ENCODE measurements around the gene CEP120. TPM values are rescaled to one million over a fixed set of nuclear protein-coding genes. Genes with fewer than 3 reads are reported as not detected.
"Not testable (repeated sequence)": the region's sequence is repeated elsewhere in the genome, so short reads cannot be mapped to it uniquely, and the experiment has no call there.

CEP120 gene
- total RNA-seq, 1 donor from 2014 or later = 41.2 TPM

DNA sequence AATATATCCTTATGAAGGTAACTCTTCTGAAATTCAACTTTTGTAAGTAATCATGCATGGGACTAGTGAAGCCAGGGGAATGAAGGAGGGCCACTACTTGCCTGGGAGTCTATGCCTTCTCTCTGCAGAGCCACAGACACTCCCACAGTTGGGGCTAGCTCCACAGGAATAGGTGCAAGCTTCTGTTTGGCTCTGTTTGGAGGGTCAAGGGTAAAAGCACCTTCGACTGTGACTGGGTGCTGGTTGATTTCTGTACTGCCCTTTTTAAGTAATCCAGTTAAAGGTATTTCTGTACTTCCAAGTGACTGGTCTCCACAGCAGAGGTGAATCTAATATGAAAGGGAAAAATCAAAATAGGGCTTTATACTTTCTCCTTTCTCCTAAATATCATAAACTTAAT is 32.2 kb downstream of the CEP120 start:
- intact Hi-C loops (cut with micrococcal nuclease) = no loop called here

DNA sequence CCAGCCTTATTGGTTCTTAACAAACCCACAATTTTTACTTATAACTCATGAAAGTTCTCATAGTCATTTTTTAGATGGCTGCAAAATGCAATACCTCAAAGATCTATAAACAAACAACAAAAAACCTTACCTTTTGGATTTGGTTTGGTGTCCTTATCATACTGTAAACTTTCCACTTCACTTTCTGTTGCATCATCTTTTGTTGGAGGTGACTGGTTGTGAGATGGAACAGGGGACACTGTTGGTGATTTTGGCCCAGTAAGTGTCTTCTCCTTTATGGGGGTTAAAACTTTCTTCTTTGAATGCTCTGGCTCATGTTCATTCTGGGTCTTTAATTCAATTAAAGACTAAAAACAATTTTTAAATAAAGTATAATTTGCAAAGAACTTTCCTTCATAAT is 33.4 kb downstream of the CEP120 start:
- intact Hi-C loops (cut with micrococcal nuclease) = no loop called here

DNA sequence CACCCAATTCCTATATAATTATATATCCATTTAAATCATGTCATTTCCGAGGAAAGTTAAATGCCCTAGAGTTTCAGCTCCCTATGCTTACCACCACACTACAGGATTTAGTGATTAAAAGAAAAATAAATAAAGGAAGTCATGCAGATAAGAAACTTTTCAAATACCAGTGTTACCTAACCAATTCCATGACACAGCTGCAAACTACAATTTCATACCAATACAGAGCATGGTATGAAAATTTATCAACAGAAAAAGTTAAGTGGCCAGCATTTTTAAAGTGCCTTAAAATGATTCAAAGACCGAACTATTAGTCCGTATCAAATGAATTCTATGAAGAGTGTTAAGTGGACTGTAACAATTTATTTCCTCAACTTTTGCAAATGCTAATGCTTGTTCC is 35.9 kb downstream of the CEP120 start:
- intact Hi-C loops (cut with micrococcal nuclease) = no loop called here

DNA sequence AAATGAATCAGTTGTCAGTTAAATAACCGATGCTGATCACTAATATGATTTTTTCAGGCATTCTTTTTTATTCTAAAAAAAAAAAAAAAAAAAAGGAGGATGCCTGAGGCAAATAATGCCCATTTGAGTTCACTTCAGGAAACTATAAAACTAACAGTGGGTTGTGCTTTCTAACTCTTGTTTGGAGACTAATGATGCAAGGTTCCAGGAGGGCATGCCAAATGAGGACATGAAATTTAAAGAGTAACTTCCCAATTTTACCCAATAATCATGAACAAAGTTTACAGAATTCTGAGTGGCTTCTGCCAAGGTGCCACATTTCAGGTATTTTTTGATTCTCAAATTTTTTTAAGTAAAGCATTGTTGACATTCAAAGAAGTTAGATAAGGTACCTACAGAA is 41.0 kb downstream of the CEP120 start:
- intact Hi-C loops (cut with micrococcal nuclease) = no loop called here

DNA sequence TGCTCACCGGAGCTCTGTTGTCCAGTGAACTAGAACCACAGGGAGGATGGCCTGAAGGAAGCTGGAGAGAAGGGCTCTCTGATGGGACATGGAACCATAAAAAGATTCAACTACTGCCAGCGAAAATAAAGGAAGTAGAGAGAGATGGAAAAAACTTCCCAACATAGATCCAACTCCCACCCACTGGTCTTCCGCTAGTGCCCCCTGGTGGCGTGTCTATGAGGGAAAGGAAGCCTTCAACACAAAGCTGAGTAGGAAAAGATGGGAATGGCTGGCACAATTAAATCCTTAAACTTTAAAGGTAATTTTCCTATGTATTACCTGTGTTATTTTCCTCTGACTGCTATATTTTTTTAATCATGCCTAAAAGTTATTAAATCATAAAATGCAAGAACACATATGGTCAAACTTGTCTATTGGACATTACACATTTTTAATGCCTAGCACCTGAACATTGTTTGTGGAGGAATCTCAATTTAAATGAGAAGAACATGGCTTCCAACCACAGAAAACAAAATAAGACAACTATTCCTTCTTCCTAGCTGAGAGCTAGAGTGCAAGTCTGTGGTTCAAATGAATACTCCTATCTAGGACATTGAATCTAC is 51.5 kb downstream of the CEP120 start:
- intact Hi-C loops (cut with micrococcal nuclease) = loop anchor here (10.0 kb wide), 1 partner anchor 917 kb away; no protein-coding TSS in a partner anchor

DNA sequence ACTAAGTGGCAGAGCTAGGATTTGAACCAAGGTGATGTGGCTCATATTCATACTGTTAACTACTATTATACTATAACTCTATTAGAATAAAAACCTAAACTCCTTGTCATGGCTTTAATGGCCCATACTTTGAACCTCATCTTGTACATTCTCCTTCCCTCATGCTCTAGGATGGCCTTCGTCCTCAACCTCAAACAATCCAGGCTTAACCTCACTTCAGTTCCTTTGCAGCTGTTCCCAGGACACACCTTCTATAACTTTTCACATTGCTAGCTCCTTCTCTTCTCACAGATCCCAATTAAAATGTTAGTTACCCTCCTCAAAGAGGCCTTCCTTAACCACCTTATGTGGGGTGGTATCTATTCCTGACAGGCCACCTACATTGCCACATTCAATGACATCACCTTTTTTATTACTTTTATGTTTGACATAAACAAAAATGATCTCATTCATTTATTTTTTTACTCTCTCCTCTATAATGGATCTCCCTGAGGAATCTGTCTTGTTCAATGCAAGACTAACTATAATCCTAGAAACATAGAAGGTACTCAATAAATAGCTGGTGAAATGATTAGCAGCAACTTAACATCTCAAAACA is 53.7 kb downstream of the CEP120 start:
- intact Hi-C loops (cut with micrococcal nuclease) = loop anchor here (5.0 to 10.0 kb wide), 2 partner anchors 178 to 1175 kb away; no protein-coding TSS in a partner anchor

DNA sequence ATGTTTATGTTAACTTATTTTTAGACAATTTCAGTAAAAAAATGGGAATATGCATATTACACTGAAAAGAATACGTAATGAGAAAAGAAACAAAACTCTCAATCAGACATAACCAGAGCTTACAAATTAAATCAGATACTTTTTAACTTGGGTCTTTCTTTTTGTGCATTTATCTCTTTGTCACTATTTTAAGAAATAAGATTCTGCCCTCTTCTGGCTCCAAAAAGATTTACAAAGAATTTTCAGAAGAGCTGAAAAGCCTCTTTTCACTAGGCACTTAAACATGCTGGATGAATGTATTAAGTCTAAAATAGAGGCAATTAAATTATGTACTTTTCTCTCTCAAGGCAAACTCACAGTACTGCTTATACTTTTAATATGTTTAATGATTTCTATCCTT is 55.5 kb downstream of the CEP120 start:
- intact Hi-C loops (cut with micrococcal nuclease) = loop anchor here (1.0 to 10.0 kb wide), 3 partner anchors 180 to 1173 kb away; no protein-coding TSS in a partner anchor

DNA sequence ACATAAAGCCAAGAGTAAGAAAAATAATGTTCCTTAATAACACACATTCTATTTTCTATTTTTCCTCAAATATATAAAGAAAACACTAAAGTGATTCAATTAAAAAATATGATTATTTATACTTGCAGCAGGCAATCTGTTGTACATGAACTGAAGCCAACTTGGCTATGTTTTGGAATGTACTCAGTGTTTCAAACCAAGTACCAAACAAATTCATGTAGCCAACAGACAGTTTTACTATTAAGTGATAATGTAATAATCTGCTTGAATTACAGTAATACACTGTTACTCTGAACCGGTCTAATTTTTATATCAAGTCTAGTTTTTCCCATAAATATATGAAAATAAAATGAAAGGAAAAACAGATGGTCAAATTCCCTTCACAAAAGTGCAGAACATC is 58.0 kb downstream of the CEP120 start:
- intact Hi-C loops (cut with micrococcal nuclease) = loop anchor here (5.0 to 10.0 kb wide), 2 partner anchors 182 to 1170 kb away; no protein-coding TSS in a partner anchor

DNA sequence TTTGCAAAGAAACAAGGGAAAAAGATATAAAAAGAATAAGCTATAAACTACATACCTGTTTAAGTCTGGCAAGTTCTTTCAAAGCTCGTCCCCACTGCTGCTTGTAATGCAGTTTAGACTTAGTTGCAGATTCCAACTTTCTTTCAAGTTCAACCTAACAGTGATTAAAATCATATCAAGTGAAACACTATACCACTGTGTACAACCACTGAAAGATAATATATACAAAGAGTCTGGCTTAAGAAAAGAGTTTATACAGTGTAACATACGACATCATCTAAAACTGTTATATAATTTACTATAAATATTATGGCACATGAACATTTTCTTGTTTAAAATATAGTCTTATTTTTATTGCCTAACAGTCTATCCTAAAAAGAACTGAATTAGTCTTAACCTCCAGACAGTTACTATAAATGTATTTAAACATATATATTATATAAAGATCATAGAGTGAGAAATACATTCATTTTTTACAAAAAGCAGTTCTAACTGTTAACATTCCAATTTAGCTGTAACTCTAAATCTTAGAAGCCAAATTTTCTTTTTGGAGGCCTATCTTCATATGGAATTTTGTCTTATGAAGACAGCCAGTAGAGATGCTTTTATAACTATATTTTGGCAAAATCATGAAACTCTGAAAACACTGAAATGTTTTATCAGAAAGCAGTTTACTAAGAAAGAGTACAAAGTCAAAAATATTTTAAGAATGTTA is 58.6 kb downstream of the CEP120 start:
- intact Hi-C loops (cut with micrococcal nuclease) = loop anchor here (5.0 to 10.0 kb wide), 2 partner anchors 183 to 1170 kb away; no protein-coding TSS in a partner anchor

DNA sequence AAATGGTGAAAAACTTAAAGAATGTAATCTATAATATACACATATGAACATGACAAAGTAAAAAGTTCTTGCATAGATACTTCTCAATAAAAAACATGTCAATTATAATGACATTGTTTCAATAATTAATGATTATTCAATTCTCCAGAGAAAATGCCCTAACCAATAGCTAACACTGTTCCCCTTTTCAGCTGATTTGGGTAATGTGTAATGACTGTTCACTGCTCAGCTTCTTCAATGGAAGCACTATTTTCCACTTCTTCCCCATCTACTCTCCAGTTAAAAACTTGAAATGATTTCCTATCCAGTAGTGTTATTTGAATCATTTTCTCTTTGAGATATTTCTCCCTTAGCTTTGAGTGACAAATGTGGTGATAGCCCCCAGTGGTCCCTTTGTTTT is 62.3 kb downstream of the CEP120 start:
- intact Hi-C loops (cut with micrococcal nuclease) = loop anchor here (10.0 kb wide), 1 partner anchor 1166 kb away; no protein-coding TSS in a partner anchor

DNA sequence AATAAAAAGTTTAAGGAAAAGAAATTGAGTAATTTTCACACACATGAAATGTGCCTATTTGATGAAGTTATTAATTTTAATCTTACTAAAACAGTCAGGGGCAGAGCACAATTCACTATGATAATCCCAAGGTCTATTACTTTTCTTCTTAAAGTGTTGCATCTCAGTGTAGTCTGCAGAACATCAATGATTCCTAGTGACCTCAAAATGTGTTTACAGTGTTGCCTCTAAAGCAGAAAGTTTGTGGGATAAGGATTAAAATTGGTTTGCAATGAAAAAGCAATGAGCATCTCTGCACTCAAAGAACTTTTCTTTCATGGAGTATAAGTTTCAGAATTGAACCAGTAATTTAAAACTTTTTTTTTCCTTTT is 63.0 kb downstream of the CEP120 start:
- intact Hi-C loops (cut with micrococcal nuclease) = loop anchor here (10.0 kb wide), 1 partner anchor 1165 kb away; no protein-coding TSS in a partner anchor

DNA sequence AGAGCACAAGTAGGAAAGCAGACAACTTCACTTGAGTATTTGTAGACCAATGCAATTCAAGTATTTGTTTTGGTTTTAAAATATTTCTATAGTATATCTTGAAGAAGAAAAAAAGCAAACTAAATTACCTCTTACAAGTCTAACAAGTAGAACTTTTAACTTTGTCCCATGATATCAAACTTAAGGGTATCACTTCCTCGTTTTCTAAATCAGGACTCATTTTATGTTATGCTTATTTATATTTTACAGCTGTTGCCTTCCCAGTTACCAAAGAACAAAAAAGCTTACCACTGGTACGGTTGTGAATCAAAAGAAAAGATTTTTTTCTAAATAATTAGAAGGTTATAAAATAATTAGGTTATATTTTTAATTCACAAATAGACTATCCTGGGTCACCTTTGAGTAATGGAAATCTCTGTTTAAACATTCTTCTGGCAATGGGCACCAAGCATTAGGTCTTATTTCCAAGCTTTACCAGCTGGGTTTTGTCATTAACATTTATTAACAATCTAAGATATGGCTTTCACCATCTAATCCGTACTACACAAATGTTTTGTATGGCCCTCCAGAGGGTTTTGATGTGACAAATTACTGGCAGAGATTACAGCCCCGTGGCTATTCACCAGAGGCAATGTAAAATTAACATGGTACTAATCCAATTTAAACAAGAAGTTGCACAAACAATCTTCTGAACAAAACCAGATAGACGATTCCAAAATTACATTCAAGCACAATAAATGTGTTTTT is 63.6 kb downstream of the CEP120 start:
- intact Hi-C loops (cut with micrococcal nuclease) = loop anchor here (10.0 kb wide), 1 partner anchor 1165 kb away; no protein-coding TSS in a partner anchor

DNA sequence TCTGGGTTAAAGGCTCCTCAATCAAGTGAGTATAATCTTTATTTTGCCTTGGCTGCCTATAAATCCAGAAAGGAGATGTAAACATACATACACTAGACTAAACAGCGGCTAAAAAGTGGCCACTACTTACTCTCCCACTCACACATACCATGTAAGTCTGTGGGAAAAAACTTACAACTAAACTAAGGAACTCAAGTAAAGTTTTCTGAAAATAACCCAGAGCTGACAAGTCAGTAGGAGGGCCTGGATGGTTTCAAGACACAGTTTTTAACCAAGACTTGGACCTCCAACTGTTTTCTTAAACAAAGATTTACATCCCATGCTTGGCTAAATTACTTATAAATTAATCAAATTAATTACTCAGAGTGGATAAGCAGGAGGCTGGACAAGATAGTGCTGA is 64.5 kb downstream of the CEP120 start:
- intact Hi-C loops (cut with micrococcal nuclease) = no loop called here

DNA sequence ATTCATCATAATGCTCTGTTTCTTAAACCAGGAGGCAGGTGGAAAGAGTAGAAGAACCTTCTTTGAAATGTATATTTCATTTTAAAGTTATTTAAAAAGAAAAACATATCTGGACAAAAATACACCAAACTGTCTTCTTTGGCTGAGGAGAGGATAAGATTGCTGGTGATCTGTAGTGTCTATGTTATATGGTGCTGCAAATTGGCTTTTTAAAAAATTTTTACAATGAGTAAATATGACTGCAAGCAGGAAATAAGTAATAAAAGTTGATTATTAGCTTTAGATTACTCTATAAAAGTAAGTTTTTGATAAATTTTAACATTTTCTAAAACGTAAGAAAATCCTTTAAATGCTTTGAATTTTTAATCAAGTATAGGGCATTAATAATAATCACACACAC is 64.9 kb downstream of the CEP120 start:
- intact Hi-C loops (cut with micrococcal nuclease) = no loop called here

DNA sequence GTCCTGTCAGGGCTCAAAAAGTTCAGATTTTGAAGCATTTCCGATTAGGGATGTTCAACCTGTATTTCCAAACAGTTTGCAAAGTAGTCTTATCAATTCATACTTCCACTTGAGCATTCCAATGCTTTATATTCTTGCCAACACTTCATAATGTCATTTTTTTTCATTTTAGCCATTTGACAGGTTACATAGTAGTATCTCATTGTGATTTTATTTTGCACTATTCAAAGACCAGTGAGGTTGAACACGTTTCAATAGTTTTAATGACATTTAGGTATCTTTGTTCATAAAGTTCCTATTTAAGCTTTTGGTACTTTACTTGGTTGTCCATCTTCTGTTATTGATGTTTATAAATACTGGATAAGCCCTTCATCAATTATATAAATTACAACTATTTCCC is 71.4 kb downstream of the CEP120 start:
- intact Hi-C loops (cut with micrococcal nuclease) = no loop called here

DNA sequence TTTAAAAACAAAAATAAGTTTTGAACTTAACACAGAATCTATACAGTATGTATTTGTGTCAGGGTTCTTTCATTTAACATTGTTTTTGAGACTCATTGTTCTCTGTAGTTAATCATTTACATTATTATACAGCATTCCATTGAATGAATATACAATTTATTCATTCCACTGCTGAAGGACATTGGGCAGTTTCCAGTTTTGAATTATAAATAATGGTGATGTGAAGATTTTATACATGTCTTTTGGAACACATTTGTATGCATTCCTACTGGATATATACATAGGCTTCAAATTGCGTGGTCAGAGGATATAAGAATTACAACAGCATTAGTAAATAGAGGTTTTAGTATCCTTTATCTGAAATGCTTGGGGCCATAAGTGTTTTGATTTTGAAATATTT is 72.0 kb downstream of the CEP120 start:
- intact Hi-C loops (cut with micrococcal nuclease) = no loop called here

DNA sequence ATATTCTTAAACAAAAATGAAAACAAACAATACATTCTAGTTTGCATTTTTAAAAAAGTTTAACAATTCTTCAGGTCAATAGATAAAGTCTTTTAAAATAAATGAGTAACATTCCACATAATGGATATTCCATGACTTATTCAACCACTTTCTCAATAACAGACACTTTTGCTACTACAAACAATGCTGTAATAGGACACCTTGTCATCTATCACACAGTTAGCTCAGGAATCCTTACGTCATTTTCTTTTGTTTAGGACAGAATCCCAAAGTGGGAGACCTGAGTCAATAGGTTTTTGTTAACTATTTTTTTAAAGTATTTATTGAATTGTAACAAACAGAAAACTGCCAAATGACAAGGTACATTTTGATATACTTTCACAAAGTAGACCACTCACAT is 72.5 kb downstream of the CEP120 start:
- intact Hi-C loops (cut with micrococcal nuclease) = no loop called here

DNA sequence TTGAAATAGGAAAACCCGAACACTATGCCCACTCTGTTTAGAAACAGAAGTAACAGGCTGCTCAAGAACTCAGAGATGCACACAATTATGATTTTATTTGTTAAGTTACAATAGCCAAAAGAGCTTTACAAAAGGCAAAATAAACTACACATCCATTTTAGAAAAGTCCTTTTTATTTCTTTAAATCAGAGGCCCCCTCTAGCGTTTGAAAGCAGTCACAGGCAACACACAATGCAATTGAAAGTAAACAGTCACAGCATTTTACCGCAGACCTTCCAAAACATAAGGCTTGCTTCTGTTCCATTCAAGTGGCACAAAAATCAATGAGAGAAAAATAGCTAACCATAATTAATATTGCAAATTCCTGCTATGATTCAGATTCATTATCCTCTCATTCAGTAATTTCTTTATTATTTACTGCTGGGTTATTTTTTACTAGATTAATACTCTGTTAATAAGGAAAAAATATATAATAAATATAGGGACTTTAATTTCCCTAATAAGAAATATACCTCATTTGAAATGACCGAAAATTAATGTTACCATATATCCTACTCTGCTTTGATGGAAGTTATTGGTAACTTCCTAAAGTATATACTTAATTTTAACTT is 78.3 kb downstream of the CEP120 start:
- intact Hi-C loops (cut with micrococcal nuclease) = no loop called here

DNA sequence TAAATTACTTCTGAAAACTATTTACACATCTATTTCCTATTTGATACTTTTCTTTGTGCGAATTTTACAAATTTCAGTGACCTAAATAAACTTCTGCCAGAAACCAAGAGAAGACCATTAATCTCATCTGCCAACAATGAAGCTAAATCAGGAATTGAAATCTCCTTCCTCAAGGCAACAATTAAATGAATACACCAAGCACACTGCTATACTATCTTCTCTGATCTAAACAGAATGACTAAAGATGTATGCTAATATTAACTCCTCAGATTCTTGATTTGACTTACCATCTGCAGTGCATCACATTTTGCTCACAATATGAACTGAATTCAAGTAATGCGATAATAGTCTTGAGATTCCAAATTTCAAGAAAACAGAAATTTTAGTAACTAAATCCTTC is 82.3 kb downstream of the CEP120 start:
- intact Hi-C loops (cut with micrococcal nuclease) = no loop called here

DNA sequence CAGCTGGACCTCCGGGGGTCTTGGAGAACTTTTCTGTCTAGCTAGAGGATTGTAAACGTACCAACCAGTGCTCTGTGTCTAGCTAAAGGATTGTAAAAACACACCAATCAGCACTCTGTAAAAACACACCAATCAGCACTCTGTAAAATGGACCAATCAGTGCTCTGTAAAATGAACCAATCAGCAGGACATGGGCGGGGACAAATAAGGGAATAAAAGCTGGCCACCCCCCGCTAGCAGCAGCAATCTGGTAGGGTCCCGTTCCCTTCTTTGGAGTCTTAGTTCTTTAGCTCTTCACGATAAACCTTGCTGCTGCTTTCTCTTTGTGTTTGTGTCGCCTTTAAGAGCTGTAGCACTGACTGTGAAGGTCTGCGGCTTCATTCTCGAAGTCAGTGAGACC is 114.8 kb downstream of the CEP120 start:
- intact Hi-C loops (cut with micrococcal nuclease) = not testable (repeated sequence)

DNA sequence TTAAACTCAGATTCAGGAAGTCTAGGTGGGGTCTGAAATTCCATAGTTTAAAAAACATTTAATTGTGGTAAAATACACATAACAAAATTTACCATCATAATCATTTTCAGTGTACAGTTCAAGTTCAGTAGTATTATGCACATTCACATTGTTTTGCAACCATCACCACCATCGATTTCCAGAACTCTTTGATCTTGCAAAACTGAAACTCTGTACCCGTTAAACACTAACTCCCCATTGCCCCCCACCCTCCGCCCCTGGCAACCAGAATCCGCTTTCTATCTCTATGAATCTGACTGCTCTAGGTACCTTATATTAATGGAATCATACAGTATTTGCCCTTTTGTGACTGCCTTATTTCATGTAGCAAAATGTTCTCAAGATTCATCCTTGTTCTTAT is 117.5 kb downstream of the CEP120 start:
- intact Hi-C loops (cut with micrococcal nuclease) = no loop called here

All from T-helper 1 cell treated with Interleukin-12 subunit alpha and Interleukin-12 subunit beta and Interleukin-4 antibody, amounts not matched to agents 30 ng/mL and 1 ng/mL, for 36 hours (primary cell).